ENCODE measurements around the gene CNIH3.

Gene CNIH3

DNA sequence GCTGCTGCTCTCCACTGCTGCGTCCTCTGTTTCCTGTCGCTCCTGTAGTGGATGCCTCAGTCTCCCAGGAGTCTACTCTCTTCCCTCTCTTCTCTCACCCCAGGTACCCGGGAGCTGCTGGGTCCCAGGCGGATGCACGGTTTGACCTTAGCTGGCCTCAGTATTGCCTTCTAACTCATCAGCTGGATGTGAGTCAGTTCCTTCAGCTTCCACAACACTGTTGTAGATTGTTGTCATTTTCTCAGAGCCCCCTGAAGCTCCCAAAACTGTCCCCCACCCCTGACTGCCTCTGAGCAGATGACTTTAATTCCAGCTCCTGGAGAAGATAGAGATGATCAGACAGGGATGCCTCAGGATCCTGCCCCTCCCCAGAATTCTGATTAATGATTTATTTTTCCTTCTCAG is 7.2 kb downstream of the CNIH3 start:
- no peak overlapping the region for H3K4me3 ChIP-seq (ENCODE audit: low read length)
- TF ChIP-seq ZNF274 (IDR thresholded peaks at IDR 0.05; ENCODE audit: low read depth, low read length): no peak

DNA sequence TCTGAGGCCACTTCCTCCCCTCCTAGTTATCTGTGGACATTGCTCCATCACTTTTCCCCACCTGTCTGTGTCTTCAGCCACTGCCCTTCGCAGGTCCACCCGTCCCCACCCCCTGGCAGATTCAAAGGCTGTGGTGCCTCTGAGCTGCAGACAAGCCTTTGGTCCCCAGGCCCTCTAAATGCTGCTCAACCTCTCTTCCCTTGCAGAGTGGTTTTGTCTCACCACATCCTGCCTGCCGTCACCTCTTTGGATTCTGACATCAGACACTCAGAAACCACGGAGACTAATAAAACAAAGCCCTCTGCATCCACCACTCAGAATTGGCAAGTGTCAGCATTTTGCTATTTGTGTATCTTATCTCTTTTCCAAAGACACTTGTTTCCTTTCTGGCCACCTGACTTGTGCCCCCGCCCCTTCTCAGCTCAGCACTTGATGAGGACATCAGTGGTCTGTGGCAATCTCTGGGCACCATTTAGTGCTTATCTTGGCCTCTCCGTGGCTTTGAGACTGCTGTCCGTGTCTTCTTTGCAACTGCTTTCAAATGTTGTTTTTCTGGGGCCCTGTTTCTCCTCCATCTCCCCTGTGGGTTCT is 7.7 kb downstream of the CNIH3 start:
- TF ChIP-seq ZNF274 (IDR thresholded peaks at IDR 0.05; ENCODE audit: low read depth, low read length): no peak
- H3K4me3 ChIP-seq (ENCODE audit: low read length): no peak overlapping the region

DNA sequence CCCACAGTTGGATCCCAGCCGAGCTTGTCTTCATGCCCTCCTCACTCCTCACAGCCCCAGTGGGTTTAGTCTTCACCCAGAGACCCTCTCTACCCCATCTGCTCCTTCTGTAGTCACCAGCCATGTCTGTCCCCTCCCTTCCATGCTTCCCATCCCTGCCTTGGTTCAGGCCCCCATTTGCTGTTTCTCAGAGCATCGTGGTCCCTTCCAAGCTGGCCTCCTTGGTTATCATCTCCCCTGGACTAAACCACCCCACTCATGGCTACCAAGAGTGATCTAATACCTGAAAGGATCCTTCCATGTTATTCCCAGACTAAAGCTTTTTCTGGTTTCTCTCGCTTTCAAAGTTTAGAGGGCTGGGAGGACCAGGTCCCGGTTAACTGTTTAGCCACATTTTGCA is 8.3 kb downstream of the CNIH3 start:
- H3K4me3 ChIP-seq (ENCODE audit: low read length): no peak overlapping the region
- no peak for TF ChIP-seq ZNF274 (IDR thresholded peaks at IDR 0.05; ENCODE audit: low read depth, low read length)

DNA sequence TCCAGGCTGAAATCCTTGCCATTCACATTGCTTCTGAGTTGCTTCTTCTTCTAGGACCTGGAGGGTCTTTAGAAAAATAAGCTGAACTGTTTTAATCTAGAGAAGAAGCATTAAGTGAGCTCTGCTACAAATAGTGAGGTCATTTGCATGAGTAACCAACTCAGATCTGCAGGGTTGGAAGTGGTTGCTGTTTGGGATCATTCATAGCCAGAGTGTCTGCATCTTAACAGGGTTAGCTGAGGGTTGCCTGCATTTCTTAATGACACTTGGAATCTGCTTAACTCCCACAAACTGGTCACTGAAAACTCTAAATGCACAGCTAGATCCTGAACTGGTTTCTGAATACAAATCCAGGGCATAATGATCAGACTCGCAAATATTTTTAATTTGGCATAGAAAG is 9.9 kb downstream of the CNIH3 start:
- no peak overlapping the region for H3K4me3 ChIP-seq (ENCODE audit: low read length)
- no peak for TF ChIP-seq ZNF274 (IDR thresholded peaks at IDR 0.05; ENCODE audit: low read depth, low read length)

DNA sequence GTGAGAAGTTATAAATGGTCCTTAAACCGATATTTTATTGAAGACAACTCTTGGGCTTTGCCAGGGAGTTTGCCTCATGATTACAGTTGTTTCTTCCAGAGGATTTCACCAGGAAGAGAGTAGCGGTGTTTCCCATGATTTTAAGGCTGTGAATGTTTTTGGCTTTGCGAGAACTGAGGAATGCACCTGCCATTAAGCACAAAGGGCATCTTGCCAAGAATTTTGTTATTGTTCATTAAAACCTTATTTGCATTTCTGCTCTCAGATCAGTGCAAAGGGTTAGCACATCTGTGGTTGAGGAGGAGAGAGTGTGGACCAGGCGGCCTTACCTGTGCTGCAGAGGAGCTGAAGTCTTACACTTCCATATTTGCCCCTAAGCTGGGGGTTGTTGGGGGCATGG is 13.8 kb downstream of the CNIH3 start:
- H3K4me3 ChIP-seq (ENCODE audit: low read length): no peak overlapping the region

DNA sequence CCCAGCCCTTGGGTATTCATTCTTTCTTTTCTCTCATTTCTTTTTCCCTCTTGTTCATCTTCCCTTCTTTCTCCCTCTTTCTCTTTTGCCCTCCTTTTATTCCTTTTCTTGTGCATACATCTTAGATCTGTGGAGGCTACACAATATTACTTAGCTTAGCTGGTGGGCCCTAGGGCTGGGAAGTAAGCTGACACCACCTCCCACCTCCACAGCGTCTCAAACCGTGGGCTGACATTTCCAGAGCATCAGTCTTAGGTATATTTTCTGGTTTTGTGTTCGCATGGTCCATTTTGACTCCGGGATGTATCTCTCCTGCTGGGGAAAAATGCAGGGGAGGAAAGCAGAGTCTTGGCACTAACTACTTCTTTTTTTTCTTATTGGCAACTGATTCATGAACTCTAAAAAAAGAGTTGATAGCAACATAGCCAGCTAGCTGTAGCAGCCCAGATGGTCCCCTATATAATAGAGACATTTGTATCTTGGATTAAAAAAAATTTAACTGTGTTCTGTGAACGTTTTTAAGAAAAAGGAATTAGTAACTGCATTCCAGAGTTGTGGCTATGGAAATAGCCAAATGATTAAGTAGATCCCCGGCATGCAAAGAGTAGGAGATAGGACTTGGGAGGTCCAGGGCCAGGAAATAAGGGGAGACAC is 15.5 kb downstream of the CNIH3 start:
- TF ChIP-seq ZNF274 (IDR thresholded peaks at IDR 0.05; ENCODE audit: low read depth, low read length): no peak
- no peak overlapping the region for H3K4me3 ChIP-seq (ENCODE audit: low read length)

More for the DNA sequence above, 13.8 kb downstream of the CNIH3 start:
- no peak for TF ChIP-seq ZNF274 (IDR thresholded peaks at IDR 0.05; ENCODE audit: low read depth, low read length)

DNA sequence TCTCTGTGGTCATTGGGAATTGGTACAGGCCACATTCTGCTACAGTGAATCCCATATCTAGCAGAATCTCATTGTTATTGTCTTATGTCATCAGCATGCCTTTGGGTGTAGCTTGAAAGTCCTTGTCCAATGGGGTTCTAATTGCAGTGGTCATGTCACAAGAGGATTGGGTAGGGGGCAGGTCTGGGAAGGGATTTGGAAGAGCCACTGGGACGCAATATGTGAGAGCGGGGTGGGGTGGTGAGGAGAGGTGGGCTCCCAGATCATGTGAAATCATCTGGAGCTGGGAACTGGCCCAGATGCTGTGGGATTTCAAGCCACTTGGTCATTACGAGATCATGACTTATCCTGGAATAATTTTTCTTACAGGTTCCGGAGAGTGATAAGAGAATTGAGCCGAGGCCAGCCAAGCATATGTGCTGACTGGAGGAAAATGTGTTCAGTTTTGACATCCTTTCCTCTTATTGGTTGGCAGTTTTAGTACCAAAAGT is 16.3 kb downstream of the CNIH3 start:
- H3K4me3 ChIP-seq (ENCODE audit: low read length): no peak overlapping the region
- no peak for TF ChIP-seq ZNF274 (IDR thresholded peaks at IDR 0.05; ENCODE audit: low read depth, low read length)

DNA sequence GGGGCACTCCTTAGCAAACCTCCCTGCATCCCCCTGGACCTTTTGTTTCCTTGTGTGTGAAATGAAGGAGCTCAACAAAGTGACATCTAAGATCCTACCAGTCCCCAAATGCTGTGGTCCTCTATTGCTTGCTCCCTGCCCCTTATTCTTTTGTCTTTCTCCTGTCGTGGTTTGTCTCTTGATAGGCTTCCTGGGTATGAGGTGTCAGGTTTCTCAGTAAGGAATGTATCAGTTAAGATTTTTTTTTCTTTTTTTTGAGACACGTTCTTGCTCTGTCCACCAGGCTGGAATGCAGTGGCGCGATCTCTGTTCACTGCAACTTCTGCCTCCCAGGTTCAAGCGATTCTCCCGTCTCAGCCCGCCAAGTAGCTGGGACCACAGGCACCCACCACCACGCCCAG is 16.8 kb downstream of the CNIH3 start:
- TF ChIP-seq ZNF274 (IDR thresholded peaks at IDR 0.05; ENCODE audit: low read depth, low read length): no peak
- H3K4me3 ChIP-seq (ENCODE audit: low read length): no peak overlapping the region

DNA sequence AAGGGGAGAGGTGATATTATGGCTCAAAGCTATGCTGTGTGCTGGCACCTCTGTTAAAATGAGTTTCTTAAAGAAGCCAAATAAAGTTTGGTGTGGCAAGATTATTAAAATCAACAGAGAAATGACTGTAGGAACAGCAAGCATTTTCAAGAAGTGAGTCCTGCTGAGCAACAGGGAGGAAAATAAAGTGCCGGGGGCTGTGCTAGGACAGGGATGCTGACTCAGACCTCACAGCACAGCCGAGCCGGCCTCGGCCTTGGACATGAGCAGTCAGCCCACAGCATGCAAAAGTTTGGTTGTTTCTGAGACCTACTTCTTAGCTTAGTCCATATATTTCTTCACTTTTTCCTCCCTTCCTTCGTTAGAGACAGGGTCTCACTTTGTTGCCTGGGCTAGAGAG is 19.2 kb downstream of the CNIH3 start:
- no peak for TF ChIP-seq ZNF274 (IDR thresholded peaks at IDR 0.05; ENCODE audit: low read depth, low read length)
- H3K4me3 ChIP-seq (ENCODE audit: low read length): no peak overlapping the region

DNA sequence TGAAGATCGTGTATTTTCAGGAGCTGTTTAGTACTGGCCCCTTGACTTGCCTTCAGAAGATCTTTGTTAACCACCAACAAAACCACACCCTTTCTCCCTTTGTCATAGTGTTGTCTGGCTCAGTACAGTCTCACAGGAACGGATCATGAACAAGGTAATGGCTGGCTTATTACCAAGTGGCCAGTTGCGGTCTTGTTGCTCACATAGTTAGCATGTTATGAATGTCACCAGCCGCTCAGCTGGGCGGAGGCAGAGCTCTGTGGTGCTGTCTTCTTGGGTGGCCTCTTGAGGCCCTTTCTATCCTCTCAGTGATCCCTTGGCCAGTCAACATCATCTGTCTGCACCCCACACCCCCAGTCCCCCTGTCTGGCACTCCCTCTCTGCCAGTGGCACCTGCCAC is 21.4 kb downstream of the CNIH3 start:
- no peak for TF ChIP-seq ZNF274 (IDR thresholded peaks at IDR 0.05; ENCODE audit: low read depth, low read length)
- H3K4me3 ChIP-seq (ENCODE audit: low read length): no peak overlapping the region

DNA sequence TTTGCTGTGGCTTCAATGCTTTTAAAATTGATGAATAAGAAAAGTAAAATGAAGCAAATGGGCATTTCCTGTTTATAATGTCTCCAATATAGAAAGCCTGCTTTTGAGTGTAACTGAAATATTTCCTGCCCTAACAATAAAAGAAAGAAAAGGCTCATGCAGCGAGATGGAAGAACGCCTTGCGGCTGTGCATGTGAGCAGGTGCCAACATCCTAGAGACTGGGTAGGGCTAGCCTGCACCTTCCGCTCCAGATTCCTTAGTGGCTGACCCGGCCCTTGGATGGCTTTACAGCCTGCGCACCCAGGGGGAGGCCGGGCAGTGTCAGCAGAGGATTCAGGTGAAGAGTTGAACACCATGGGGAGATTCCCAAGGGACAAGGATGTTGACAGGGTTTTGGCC is 21.8 kb downstream of the CNIH3 start:
- no peak overlapping the region for H3K4me3 ChIP-seq (ENCODE audit: low read length)
- TF ChIP-seq ZNF274 (IDR thresholded peaks at IDR 0.05; ENCODE audit: low read depth, low read length): no peak

DNA sequence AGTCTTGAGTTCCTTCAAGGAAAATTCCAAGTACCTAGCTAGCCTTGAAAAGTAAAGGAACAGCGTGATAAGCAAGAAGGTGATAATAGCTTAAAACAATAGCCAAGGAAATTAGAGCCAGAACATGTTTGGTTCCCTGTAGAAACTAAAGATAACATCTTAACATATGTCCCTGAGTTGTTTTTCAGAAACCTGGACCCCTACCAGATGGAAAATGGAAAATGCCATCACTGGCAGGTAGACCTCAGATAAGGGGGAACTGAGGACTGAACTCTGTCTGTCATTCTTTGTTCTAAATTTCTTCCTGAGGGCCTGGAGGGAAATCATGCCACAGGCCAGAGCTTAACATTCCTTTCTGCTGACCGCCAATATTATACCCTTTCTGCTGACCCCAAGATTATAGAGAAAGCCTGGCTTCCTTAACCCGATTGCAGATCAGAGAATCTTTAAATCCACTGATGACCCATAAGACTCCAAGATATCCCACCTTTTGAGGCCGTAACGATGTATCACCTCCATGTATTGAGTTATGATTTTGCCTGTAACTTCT is 23.4 kb downstream of the CNIH3 start:
- no peak overlapping the region for H3K4me3 ChIP-seq (ENCODE audit: low read length)
- no peak for TF ChIP-seq ZNF274 (IDR thresholded peaks at IDR 0.05; ENCODE audit: low read depth, low read length)

DNA sequence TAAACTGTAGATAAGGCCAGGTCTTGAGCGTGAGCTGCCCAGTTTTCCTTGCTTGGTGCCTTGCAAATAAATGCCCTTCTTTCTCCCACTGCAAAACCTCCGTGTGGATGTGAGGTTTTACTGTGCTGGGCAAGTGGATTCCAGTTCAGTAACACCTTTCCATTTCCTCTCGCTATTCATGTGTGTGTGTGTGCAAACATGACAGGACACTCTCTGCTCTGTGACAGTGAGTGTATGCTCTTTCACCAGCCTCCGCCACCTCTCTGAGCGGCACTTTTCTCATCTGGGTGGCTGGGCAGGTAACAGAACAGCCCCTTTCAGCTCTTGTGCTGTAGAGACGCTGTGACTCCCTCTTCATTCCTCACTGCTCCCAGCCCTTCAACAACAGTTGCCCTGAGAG is 23.9 kb downstream of the CNIH3 start:
- no peak overlapping the region for H3K4me3 ChIP-seq (ENCODE audit: low read length)
- TF ChIP-seq ZNF274 (IDR thresholded peaks at IDR 0.05; ENCODE audit: low read depth, low read length): no peak

DNA sequence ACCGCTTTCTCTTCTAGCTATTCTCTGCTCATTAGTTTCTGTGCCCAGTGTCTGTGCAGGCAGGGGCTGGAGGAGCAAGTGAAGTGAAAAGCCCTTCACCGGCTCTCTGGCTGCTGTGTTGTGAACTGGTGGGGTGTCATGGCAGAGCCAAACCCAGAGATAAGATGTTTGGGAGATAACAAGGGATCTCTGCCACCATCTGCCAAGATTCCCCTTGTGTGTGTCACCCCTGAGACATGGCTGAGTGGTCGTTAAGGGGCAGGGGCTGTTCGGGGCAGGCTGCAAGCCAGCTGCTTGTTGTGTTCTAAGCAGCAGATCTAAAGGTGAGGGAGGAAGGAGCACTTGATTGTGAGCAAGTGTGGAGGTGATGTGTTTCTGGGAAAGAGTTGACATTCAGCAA is 24.5 kb downstream of the CNIH3 start:
- H3K4me3 ChIP-seq (ENCODE audit: low read length): no peak overlapping the region
- TF ChIP-seq ZNF274 (IDR thresholded peaks at IDR 0.05; ENCODE audit: low read depth, low read length): no peak

DNA sequence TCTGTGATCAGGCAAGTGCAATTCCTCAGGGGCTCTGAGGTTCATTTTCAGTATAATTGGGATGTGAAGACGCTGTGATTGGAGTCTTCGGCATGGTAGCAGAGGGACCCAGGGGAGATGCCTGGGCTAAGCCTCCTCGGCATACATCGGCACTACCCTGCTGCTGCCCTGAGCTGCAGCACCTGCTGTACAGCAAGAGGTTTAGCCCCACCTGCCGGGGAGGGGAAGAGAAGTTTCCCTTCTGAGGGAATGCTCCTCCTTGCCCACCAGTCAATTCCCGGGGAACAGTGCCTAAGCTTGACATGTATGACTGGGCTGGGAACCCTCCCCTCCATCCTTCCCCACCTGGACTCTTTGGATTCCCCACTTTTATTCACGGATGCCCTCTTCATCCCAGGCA is 24.9 kb downstream of the CNIH3 start:
- no peak for TF ChIP-seq ZNF274 (IDR thresholded peaks at IDR 0.05; ENCODE audit: low read depth, low read length)

More for the DNA sequence above, 24.9 kb downstream of the CNIH3 start:
- H3K4me3 ChIP-seq (ENCODE audit: low read length): no peak overlapping the region

Data from GM08714 (cell line).